Heart left ventricle (tissue), 13 donors: ENCODE results near the gene CNOT9.

ENCODE experiments used
- CTCF ChIP-seq, 12 donors: fragments of 200-600 bp; sonication (generic) in 4 of 12; IDR thresholded peaks; one replicate each; pipeline versions ENCODE4 v1.5.0 to v1.8.0; 2018 to 2022; ENCODE audit warnings: antibody characterized with exemption in 12 of 12, mild to moderate bottlenecking in 5 of 12
- POLR2A ChIP-seq, 2 donors: fragments of 450-650 bp; IDR thresholded peaks; one replicate each; pipeline ENCODE4 v1.6.1; 2017; ENCODE audit warnings: antibody characterized with exemption in 2 of 2, mild to moderate bottlenecking in 2 of 2, moderate library complexity in 2 of 2
- donor health status: ischemic (EF 13 %, LVEDD 7.1; RV severe dilation, severe dysfunction).
- donor health status: DM: no; HTN: yes; CAD: no.
- donor health status: DM: no; HTN: no; CAD: no.
- donor health status: ischemic (EF 25% LVEDD 6.9; RV normal size, moderate dysfunction).
- donor health status: ischemic (EF 25% LVEDD 5.7; RV mildly dilated, moderate dysfunction).
- donor health status: ischemic (EF 35%, LVEDD 5.7; RV mildly dilated, moderate dysfunction).
- donor health status: nonischemic (EF 11% LVEDD 7.7; RV severe dilation, severe dysfunction).
- donor health status: DM: yes; HTN: yes; CAD: no.
- donor health status: PGD.
- donor health status: ischemic (EF 29% LVEDD 5.4; RV normal size, mild dysfunction).
- donor health status: nonischemic (EF 23%, LVEDD 6.1; RV moderate dilation, normal function).

GRCh38 chr2:218626369-218626768 lies 57.7 kb downstream of the CNOT9 start:
- TF ChIP-seq CTCF (IDR thresholded peaks at IDR 0.05), result no peak
- no peak for TF ChIP-seq POLR2A (IDR thresholded peaks at IDR 0.05)
